ENCODE results near the gene C6orf132. TPM values are rescaled to one million over a fixed set of nuclear protein-coding genes. Genes with fewer than 3 reads are reported as not detected.

C6orf132 gene
- total RNA-seq, 1 experiment from 2014 or later, result 48.4 TPM

- Histone ChIP-seq H3T11ph (ENCODE audit: low read length) (no peak overlapping the region), H3K4ac (ENCODE audit: low read depth, low read length) (no peak overlapping the region), H3K14ac (ENCODE audit: insufficient read depth, low read length) (no peak overlapping the region), H3K23me2 (ENCODE audit: insufficient read length, low read depth, low read length, poor library complexity, severe bottlenecking) (no peaks in the 10 kb centered on the region), H4K20me1 (ENCODE audit: control insufficient read depth, insufficient read depth, insufficient read length) (no peaks in the 10 kb centered on the region), H3K4me1 (ENCODE audit: insufficient read depth, low read length) (no peaks in the 10 kb centered on the region; the same call in 1 of the 2 replicates), H2BK120ac (ENCODE audit: low read depth, low read length, poor library complexity, severe bottlenecking) (no peak overlapping the region), H3K27ac (ENCODE audit: insufficient read length, low read depth, low read length) (no peak overlapping the region), H2BK5ac (ENCODE audit: insufficient read length, low read length) (no peak overlapping the region), H3K9ac (ENCODE audit: extremely low read depth, insufficient read length, low read length) (no peak overlapping the region), H2BK20ac (ENCODE audit: low read depth, low read length, poor library complexity, severe bottlenecking) (no peak overlapping the region), H3K9me3 (ENCODE audit: control insufficient read depth, low read depth, low read length) (no peaks in the 10 kb centered on the region), H3K79me2 (ENCODE audit: insufficient read depth, low read length) (no peaks in the 10 kb centered on the region), H2AK5ac (ENCODE audit: insufficient read length, low read length) (no peak overlapping the region), H4K91ac (ENCODE audit: insufficient read length, low read depth, low read length) (no peak overlapping the region), H2BK15ac (ENCODE audit: low read depth, low read length) (no peak overlapping the region), H4K5ac (ENCODE audit: insufficient read length, low read depth, low read length) (no peak overlapping the region), H3K79me1 (ENCODE audit: insufficient read depth, low read depth, low read length, poor library complexity, severe bottlenecking) (no peaks in the 10 kb centered on the region), H3K23ac (ENCODE audit: insufficient read length, low read depth, low read length) (peak overlapping the region; percentile 60), H3K56ac (ENCODE audit: insufficient read length, low read depth, low read length) (no peak overlapping the region), H3K4me2 (ENCODE audit: insufficient read depth, insufficient read length, low read length) (no peak overlapping the region), H2BK12ac (ENCODE audit: insufficient read length, low read depth, low read length) (no peak overlapping the region), H3K27me3 (ENCODE audit: insufficient read depth, low read length) (no peaks in the 10 kb centered on the region; the same call in 1 of the 2 replicates), H2AFZ (ENCODE audit: low read length) (no peak overlapping the region), H3K18ac (ENCODE audit: insufficient read length, low read depth, low read length) (no peak overlapping the region), H4K8ac (replicated peaks; ENCODE audit: insufficient read length, low read depth, low read length) (no peak overlapping the region)
- WGBS (ENCODE audit: extremely low coverage, insufficient read length, low lambda C conversion rate), result no CpG with 5 or more reads among the region's 4 CpGs
- no peaks in the 10 kb centered on the region for H3K9me3 Mint-ChIP-seq
- no peak overlapping the region for H3K27ac Mint-ChIP-seq
- no peak for DNase-seq
- no peak overlapping the region for H3K4me3 Mint-ChIP-seq
- no peaks in the 10 kb centered on the region for H3K36me3 Mint-ChIP-seq (ENCODE audit: insufficient read depth in 1 of 3, low read depth in 3 of 3)
- TF ChIP-seq CTCF (conservative IDR thresholded peaks at IDR 0.05), result no peak
- H3K4me1 Mint-ChIP-seq, result peaks cover 19 to 34% of the 10 kb centered on the region in 2 experiments
- H3K27me3 Mint-ChIP-seq (ENCODE audit: low read depth), result peaks cover 22% of the 10 kb centered on the region
Measured at GRCh38 chr6:42155293-42155692, 12.9 kb upstream of the C6orf132 start.
